Cerebellar cortex (tissue), 1 donor: Measurements from ENCODE around the gene RAD9B.
"Not testable (repeated sequence)": the region's sequence is repeated elsewhere in the genome, so short reads cannot be mapped to it uniquely, and the experiment has no call there.

Experiments used
- DNase-seq: peaks from one replicate; pipeline ENCODE4 v3.0.0-alpha.2; 2015; ENCODE audit warnings: low spot score

The RAD9B gene

DNA sequence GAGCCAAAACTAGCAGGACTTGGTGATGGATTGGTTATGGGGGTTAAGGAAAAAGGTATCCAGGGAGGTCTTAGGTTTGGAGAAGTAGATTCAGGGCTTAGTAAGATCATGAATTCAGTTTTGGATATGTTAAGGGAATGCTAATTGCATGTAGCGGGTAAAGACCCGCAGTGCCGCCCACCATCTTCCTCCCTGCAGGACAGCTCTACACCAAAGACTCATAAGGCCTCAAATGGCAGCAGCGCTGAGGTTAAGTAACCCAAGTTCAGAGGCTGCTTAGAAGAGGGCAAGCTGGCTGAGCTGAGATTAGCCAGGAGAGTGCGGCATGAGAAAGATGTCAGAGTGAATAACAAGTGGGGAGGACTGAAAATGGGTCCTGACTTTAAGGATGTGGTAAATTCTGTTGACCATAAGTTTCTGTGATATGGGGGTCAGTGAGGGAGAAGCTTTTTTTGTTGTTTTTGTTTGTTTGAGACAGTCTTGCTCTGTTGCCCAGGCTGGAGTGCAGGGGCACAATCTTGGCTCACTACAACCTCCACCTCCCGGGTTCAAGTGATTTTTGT lies 26.2 kb downstream of the RAD9B start:
- DNase-seq: no peak

DNA sequence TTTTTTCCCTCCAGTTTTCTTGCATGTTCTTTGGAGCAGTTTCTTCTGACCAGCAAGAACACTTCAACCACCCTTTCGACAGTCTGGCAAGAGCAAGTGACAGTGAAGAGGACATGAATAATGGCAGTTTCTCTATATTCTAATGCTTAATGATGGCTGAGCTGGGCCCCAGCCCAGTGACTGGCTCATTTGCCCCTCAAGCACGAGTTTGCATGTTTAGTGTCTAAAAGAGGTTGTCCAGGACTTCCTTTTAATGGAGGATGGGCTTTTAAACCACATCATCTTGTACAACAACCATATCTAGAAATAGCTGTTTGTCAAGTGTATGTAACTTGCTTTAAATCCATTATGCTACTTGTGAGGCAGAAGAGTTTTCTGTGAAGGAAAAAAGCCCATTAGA lies 28.4 kb downstream of the RAD9B start:
- DNase-seq: no peak

DNA sequence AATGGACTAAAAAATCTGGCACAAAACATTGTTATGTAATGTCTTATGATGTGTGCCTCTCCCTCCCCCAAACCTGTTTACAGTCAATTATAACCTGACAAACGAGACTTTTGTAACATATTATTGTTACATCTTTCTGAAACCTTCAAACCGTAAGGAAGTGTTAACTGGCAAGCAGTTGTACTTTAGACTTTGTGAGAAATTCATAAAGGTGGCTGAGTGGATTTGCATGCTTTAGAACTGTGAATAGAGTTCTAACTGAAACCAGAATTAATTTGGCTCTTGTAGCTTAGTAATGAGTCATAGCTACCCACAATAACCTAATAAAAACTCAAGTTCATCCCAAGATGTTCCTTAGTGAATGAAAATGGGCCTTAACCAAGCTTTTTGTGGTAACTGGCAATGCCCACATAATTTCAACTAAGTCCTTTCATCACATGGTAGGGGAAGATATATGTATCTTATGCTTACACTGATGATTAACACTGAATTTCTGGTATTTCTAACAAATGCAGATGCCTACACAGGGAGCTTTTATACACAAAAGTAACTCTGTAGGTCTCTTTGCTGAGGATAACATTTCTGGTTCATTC lies 29.7 kb downstream of the RAD9B start:
- peak; percentile 59 for DNase-seq

DNA sequence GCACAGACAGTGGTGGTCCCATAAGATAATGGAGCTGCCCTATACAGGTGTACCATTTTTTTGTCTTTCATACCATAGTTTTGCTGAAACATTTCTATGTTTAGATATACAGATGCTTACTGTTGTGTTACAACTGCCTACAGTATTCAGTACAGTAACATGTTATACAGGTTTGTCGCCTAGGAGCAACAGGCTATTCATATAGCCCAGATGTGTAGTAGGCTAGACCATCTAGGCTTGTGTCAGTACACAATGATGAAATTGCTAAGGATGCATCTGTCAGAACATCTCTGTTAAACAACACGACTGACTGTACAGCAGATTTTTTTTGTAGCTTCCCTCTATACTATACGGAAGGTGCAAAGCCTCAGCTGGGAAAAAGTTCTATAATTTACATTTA lies 30.5 kb downstream of the RAD9B start:
- DNase-seq: no peak

DNA sequence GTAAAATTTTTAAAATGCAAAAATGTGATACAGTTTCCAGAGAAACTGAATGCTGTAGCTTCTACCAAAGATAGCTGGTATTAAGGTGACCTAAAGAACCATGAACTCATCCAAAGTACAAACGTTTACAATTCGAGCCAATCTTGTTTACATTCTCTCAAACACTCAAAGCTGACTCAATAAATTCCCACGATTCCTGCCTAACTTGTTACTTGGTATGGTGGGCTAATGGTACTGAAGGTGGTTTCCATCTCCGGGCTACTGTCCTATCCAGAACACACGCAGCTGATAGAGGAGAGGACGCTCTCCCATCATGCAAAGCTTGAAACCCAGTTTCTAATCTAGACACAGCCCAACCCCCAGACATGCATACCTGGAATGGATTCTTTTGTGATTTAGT lies 31.5 kb downstream of the RAD9B start:
- no peak for DNase-seq

DNA sequence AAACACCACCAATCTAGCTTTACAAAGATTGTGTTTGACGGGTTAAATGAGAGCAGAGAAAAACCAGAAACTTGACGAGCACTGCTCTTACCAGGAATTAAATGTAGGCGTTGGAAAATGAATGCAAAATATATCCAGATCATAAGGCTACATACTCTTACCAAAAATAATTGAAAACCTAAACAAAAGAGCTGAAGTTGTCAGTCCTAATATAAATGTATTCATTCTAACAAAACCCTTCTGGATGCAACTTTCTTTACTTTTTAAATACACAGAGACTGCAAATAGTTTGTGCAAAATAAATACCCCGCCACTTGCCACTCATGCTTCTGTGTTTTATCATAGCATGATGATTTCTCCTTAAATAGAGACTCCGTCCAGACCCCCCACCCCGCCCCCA lies 32.7 kb downstream of the RAD9B start:
- no peak for DNase-seq

DNA sequence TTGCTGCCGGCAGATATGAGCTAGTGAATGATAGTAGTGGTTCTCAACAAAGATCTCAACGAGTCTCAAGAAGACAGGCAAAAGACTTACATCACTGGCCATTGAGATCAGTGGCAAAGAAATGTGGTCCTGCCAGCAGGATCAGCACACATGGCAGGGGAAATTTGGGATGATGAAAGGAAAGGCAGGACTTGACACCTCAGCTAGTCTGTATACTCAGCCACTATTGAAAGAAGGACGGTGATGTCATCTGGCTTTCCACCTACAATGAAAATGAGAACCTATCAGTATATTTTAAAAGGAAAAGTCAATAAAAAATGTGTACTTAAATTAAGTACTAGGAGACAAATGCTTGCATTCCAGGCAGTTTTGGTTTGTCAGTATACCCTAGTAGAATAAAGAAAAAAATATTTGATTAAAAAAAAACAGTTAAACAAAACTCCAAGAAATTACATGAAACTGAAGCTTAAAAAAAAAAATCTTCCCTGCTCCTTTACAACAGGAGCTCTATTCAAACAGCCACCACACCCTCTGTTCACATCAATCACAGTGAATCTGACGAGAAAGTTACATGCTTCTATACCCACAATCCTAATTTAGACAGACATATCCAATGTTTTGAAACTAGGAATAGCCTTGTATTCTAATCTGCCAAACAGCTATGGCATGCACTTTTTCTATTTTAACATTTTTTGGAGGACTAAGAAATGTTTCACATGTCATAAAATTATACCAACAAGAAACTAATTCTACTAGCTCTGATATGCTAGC lies 34.9 kb downstream of the RAD9B start:
- DNase-seq: no peak

DNA sequence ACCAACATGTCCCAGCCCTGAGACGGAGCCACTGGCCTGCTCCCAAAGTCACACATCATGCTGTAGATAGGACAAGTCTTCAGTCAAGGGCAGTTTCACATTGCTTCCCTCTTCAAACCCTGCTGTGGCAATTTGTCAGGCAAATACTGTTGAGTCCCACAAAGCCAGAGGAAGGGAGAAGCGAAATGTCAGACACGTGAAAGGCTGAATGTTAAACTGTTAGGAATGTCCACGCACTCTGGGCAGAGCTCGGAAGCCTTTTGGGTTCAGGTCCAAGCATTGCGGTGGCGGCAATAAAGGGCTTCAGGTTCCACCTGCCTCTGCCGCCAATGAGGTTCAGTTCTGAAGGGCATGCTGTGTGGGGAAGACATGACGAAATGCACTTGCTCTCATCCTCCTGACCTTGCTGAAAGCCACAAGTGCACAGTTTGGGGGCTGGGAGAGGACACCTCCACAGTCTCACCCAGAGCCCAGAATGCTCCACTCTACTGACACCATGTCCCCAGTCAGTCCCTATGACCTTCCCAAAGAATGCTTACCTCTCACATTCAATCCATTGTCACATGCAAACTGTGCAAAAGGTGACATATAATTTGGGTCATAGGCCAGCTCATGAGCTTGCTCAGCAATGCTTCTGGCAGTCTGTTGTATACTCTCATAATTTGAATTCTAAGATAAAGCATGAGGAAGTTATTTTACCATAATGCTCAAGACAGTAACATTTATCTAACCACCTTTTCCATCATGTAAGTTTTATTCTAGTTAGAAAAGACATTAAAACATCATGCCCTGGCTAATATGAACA lies 35.7 kb downstream of the RAD9B start:
- peak; percentile 32 for DNase-seq

DNA sequence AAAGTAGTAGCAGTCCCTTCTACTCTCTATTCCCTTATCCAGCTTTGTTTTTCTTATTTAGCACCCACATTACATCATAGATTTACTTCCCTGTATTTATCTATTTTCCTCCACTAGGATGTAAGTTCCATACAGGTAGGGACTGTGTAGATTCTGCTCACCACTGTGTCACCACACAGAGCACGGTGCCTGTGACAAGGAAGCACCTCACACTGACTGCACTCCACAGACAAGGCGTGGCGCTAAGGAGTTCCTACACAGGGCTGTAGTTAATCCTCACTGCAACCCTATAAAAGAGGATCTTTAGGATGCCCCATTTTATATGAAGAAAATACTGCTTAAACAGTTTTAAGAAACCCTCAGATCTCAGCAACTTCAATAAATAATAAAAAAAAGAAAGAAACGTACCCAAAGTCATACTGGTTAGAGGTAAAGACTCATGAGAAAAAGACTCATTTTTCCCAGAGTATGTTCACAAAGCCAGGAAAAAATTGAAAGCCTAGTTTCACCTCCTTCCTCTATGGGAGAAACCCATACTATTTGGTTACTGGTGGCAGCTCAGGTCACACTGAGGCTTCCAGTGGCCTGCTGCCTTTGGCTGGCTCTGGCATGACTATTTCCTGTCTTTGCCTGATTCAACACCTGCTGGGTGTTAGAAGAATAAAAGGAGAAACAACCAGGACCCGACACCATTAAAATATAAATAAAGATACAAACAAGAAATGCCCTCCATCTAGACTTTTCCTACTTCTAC lies 36.9 kb downstream of the RAD9B start:
- no peak for DNase-seq

DNA sequence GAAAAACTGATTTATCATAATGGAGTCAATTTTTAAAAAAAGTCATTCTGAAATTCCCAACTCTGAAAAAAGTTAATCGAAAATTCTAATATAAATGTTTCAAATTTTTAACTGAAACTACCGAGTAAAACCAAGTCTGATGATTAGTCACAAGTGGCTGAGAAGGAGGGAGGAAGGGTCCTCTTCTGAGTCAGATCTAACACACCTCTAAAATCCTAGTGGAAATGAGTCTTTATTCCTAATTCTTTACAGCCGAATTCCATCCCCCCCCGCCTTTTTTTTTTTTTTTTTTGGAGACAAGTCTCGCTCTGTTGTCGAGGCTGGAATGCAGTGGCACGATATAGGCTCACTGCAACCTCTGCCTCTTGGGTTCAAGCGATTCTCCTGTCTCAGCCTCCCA lies 37.9 kb downstream of the RAD9B start:
- DNase-seq: no peak

DNA sequence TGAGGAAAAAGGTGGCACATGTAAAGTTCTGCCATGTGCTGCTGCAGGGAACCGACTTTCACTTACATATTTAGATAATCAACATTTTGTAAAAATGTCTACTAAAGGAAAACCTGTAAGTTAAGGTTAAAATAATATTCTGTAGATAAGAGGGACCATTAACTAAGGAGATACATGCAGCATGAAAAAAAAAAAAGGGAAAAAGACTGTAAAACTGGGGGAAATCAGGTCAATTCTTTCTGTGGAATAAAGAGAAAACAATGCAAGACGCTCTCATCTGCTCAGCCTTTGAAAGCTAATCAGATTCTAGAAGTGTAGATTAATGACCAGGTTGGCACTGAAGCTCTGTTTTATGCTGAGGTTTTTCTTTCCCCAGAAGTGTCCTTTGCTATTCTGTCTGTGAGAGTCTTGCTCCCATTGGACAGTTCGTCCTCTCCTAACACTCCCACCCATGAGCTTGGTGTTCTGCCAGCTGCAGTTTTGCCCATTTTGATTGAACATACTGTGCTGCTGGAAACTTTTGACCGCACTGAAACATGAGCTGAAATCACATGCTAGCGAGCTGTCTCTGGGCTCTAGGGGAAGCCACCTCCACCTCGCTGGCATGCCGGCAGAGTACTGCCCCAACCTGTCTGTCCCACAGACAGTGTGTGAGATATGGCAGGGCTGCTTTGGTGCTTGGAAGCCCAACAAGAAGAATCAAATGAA lies 41.3 kb downstream of the RAD9B start:
- DNase-seq: peak; percentile 80

DNA sequence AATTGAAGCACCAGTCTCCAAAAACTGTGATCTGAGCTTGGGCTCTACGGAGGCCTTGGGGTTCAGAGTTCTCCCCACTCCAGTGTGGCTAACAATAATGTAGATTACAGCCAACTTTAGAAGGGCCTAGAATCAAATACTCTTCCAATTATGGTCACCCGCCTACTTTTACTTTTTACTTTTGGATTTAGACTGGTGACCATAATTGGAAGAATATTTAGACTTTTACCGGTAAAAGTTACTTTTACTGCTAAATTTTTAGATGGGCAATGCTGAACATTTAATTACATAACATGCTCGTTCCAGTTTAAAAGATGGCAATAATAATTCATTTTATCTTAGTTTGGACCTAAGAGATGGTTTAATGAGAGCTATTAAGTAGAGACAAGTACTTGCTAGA lies 41.8 kb downstream of the RAD9B start:
- DNase-seq: no peak

DNA sequence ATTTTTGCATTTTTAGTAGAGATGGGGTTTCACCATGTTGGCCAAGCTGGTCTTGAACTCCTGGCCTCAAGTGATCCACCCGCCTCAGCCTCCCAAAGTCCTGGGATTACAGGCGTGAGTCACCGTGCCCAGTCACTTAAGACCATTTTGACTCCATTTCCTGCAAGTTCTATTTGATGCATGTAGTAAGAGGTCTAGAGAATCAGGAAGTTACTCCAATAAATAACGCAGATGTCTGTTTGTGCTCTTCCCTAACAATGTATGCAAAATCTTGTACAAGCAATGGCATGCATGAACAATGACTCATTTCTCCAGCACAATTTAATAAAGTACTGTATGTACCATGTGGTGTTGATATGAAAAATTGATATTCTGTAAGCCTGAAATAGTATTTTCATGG lies 43.1 kb downstream of the RAD9B start:
- not testable (repeated sequence) for DNase-seq

DNA sequence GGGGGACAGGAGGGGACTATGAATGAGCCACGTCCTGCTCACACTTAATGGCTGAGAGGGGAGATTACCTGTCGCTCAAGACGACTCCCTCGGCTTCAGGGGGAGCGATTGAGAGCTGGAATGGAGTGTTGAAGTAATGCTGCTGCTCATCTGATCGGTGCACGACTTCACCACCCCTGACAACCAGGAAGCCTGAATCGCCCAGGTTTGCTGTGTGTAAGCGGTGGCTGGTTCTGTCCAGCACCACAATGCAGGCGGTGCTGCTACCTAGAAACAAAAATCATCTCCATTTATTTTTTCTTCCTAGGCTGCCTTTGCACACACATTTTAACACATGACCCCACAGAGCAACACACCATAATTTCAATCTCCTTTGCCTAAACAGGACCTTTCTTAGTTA lies 43.7 kb downstream of the RAD9B start:
- DNase-seq: no peak

DNA sequence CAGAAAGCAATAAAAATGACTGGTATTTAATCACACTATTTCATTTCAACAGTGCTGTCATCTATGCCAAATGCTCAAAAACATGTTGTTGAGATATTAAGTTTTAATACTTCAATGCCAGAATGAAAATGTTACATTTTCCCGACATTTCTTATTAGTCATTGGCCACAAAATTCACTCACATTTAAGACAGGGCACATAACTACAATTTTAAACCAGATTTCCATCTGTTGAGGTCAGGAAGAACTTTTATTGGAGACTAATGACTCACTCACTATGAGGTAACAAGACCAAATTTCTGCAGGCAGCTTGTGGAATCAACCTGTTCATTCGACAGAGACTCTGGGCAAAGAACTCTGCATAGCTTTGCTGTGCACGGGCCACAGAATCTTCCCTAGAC lies 44.2 kb downstream of the RAD9B start:
- DNase-seq: no peak

DNA sequence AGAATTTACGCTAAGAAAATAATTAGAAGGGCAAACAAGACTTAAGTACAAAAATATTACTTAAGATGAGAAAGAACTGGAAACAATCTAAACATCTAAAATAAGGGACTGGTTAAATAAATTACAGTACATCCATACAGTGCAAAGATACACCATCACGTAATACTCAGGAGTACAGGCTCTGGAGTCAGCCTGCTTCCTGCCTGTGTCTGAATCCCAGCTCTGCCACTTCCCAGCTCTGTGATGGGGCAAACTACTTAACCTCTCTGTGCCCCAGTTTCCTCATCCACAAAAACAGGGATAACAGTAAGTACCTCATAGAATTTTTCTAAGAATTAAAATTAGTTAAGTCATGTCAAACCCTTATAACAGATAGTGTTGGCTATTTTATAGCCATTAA lies 45.0 kb downstream of the RAD9B start:
- no peak for DNase-seq

DNA sequence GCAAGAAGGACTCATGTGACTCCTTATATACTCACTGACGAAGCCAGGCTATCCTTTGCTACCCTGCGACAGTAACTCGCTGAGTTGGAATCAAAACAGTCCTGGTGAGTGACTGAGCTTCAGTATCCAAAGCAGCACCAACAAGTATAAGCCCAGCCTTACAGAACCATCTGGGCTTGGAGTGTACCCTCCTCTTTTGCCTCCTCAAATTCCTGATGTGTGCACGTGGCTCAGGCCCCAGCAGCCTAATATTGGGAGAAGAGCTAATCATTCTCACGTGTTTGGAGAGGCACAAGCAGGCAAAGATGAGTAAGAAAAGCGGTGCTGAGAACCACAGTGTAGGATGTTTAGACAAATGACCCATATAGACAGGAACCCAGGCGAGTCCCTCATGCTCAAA lies 46.5 kb downstream of the RAD9B start:
- no peak for DNase-seq

DNA sequence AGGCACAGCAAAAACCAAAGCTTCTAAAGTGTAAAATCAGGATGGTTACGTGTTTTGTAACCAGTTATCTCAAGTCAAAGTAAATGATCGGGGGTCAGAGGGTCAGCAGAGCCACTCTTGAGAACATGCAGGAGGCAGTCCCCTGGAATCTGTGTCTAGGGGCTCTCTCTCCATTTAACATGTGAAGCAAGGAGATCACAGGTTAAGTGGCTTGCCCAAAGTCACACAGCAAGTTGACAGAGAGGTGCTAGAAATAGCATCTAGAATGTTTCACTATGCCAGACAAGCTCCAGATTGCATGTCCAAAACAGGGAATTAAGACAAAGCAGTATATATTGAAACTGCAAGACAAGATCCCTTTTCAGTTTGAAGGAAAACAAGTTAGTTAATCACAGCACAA lies 47.6 kb downstream of the RAD9B start:
- no peak for DNase-seq

DNA sequence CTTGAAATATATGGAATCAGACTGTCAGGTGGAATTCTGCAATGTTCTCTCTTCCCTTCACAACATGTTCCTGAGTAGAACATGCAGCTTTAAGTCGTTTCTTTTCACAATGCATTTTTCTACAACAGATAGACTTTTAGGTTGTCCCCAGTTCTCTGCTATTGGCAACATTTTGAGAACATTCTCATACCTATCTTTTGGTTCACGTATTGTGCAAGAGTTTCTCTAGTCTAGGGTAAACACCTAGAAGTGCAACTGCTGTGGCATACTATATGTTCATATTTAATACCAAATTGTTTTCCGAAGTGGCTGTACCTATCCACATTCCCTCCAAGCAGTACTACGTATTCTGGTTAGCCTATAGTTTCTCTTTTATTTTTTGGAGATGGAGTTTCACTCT lies 48.9 kb downstream of the RAD9B start:
- no peak for DNase-seq
